ENCODE data around the gene KLHL24. TPM values are rescaled to one million over a fixed set of nuclear protein-coding genes. Genes with fewer than 3 reads are reported as not detected.
"Not testable (repeated sequence)": the region's sequence is repeated elsewhere in the genome, so short reads cannot be mapped to it uniquely, and the experiment has no call there.

Gene KLHL24
- total RNA-seq, 1 experiment from 2014 or later: 7.4 TPM

DNA sequence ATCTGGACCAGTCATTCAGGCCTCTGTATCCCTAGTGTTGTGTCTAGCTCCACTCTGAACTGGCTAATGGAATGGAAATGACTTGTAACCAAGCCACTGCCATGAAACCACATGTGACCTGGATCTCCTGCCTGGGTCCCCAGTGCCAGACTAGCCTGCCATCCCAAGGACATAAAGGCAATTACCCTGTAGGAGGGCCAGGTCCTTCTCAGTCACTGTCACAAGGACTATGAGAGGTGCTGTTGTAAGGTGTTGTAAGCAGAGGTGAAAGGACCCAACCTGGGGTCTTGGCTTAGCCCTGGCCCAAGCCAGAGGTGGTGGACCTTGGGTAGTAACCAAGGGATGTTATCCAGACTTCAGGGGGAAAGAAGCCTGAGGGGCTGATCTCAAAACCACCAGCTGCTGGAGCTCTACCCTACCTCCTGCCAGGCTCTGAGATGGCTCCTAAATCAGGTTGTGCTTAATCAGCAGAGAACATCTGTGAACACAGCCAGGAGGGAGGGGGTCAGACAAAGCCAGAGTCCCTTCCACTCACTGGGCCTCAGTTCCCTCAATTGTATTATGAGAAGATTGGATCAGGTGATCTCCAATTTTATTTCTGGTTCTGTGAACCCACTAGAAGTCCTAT lies 15.7 kb upstream of the KLHL24 start:
- no TSS peak for BruUV-seq (replicated peaks)
- intact Hi-C loops (cut with micrococcal nuclease): no loop called here
- H3K4me3 ChIP-seq (ENCODE audit: low read length): no peak overlapping the region
- no peaks in the 10 kb centered on the region for H3K9me3 ChIP-seq (ENCODE audit: low read length)
- CTCF ChIA-PET: no interaction called here
- H3K9ac ChIP-seq (ENCODE audit: low read length): no peak overlapping the region
- H3K36me3 ChIP-seq (ENCODE audit: low read depth, low read length): no peaks in the 10 kb centered on the region
- no peaks in the 10 kb centered on the region for H3K27me3 ChIP-seq (ENCODE audit: low read length)
- H3K9me2 ChIP-seq (replicated peaks; ENCODE audit: low read length): no peaks in the 10 kb centered on the region
- H4K20me1 ChIP-seq (ENCODE audit: low read length): no peaks in the 10 kb centered on the region
- H3K27ac ChIP-seq (ENCODE audit: low read length): no peak overlapping the region
- POLR2A ChIA-PET (ENCODE audit: unreplicated experiment): no interaction called here
- no peaks in the 10 kb centered on the region for H3K4me1 ChIP-seq (ENCODE audit: insufficient read depth, low read length)
- ATAC-seq (no peak), DNase-seq (no peak)
- no peak overlapping the region for H2AFZ ChIP-seq (ENCODE audit: low read length)
- TF ChIP-seq, protein P1, sequence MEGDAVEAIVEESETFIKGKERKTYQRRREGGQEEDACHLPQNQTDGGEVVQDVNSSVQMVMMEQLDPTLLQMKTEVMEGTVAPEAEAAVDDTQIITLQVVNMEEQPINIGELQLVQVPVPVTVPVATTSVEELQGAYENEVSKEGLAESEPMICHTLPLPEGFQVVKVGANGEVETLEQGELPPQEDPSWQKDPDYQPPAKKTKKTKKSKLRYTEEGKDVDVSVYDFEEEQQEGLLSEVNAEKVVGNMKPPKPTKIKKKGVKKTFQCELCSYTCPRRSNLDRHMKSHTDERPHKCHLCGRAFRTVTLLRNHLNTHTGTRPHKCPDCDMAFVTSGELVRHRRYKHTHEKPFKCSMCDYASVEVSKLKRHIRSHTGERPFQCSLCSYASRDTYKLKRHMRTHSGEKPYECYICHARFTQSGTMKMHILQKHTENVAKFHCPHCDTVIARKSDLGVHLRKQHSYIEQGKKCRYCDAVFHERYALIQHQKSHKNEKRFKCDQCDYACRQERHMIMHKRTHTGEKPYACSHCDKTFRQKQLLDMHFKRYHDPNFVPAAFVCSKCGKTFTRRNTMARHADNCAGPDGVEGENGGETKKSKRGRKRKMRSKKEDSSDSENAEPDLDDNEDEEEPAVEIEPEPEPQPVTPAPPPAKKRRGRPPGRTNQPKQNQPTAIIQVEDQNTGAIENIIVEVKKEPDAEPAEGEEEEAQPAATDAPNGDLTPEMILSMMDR (conservative IDR thresholded peaks at IDR 0.05; ENCODE audit: low read depth, low read length): no peak
- TF ChIP-seq EZH2phosphoT487 (IDR thresholded peaks at IDR 0.05; ENCODE audit: borderline replicate concordance, low read length): no peak
- no peak for TF ChIP-seq EZH2 (IDR thresholded peaks at IDR 0.05; ENCODE audit: low read length, unreplicated experiment)
- H3K79me2 ChIP-seq (ENCODE audit: low read length): no peaks in the 10 kb centered on the region
- H3K4me2 ChIP-seq (ENCODE audit: low read length): no peak overlapping the region
- H3F3A ChIP-seq (ENCODE audit: low read length, unreplicated experiment): no peaks in the 10 kb centered on the region

- no peaks in the 10 kb centered on the region for H4K20me1 ChIP-seq (ENCODE audit: low read length)
- ATAC-seq (no peak), DNase-seq (no peak)
- H3K27me3 ChIP-seq (ENCODE audit: low read length): no peaks in the 10 kb centered on the region
- H3K9me3 ChIP-seq (ENCODE audit: low read length): no peaks in the 10 kb centered on the region
- no peak overlapping the region for H2AFZ ChIP-seq (ENCODE audit: low read length)
- no peak for TF ChIP-seq EZH2 (IDR thresholded peaks at IDR 0.05; ENCODE audit: low read length, unreplicated experiment)
- TF ChIP-seq EZH2phosphoT487 (IDR thresholded peaks at IDR 0.05; ENCODE audit: borderline replicate concordance, low read length): no peak
- TF ChIP-seq, protein P1 (conservative IDR thresholded peaks at IDR 0.05; ENCODE audit: low read depth, low read length): no peak
- no peaks in the 10 kb centered on the region for H3K9me2 ChIP-seq (replicated peaks; ENCODE audit: low read length)
- CTCF ChIA-PET: no interaction called here
- H3K79me2 ChIP-seq (ENCODE audit: low read length): no peaks in the 10 kb centered on the region
- H3K36me3 ChIP-seq (ENCODE audit: low read depth, low read length): no peaks in the 10 kb centered on the region
- no peaks in the 10 kb centered on the region for H3F3A ChIP-seq (ENCODE audit: low read length, unreplicated experiment)
- no peak overlapping the region for H3K4me3 ChIP-seq (ENCODE audit: low read length)
- no peak overlapping the region for H3K4me2 ChIP-seq (ENCODE audit: low read length)
- intact Hi-C loops (cut with micrococcal nuclease): no loop called here
- no peaks in the 10 kb centered on the region for H3K4me1 ChIP-seq (ENCODE audit: insufficient read depth, low read length)
- H3K9ac ChIP-seq (ENCODE audit: low read length): no peak overlapping the region
- POLR2A ChIA-PET (ENCODE audit: unreplicated experiment): no interaction called here
- BruUV-seq (replicated peaks): no TSS peak
- H3K27ac ChIP-seq (ENCODE audit: low read length): no peak overlapping the region
Measured at GRCh38 chr3:183620252-183620628, 15.2 kb upstream of the KLHL24 start.

GRCh38 chr3:183622473-183622872 lies 12.9 kb upstream of the KLHL24 start:
- ATAC-seq; H3K9ac ChIP-seq (ENCODE audit: low read length); H2AFZ ChIP-seq (ENCODE audit: low read length); CTCF ChIA-PET; BruUV-seq (replicated peaks); H3F3A ChIP-seq (ENCODE audit: low read length, unreplicated experiment); H3K27me3 ChIP-seq (ENCODE audit: low read length); intact Hi-C loops (cut with micrococcal nuclease); H4K20me1 ChIP-seq (ENCODE audit: low read length); H3K36me3 ChIP-seq (ENCODE audit: low read depth, low read length); H3K4me3 ChIP-seq (ENCODE audit: low read length); H3K27ac ChIP-seq (ENCODE audit: low read length); H3K4me1 ChIP-seq (ENCODE audit: insufficient read depth, low read length); DNase-seq; POLR2A ChIA-PET (ENCODE audit: unreplicated experiment); H3K9me2 ChIP-seq (replicated peaks; ENCODE audit: low read length); H3K79me2 ChIP-seq (ENCODE audit: low read length); H3K9me3 ChIP-seq (ENCODE audit: low read length); H3K4me2 ChIP-seq (ENCODE audit: low read length): not testable (repeated sequence)

Measured in PC-3 (cell line).